ENCODE data around the gene TNFRSF18. TPM values are rescaled to one million over a fixed set of nuclear protein-coding genes. Genes with fewer than 3 reads are reported as not detected.

The TNFRSF18 gene
- total and polyA plus RNA-seq, 2 donors (not counting 1 experiment from before 2014, with no cell fraction given) = 10.1 to 33.5 TPM

DNA sequence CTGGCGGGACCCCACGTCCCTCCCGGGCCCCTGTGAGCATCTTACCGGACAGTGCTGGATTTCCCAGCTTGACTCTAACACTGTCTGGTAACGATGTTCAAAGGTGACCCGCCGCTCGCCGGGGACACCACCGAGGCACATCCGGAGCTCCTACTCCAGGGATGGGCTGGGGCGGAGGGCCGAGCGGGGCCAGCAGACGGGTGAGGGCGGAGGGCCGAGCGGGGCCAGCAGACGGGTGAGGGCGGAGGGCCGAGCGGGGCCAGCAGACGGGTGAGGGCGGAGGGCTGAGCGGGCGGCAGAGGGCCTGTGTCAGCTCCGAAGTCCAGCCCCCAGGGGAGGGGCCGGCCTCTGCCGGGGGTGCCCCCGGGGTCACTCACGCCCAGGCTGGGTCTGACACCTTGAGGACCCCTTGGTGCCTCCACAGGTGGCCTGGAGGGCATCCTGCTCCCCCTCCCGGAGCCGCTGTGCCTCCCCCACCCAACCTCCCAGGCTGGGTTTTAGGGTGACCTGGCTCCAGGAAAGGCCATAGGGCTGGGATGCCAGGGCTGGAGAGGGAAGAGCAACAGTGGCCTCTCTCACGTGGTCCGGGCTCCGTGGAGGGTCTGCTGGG lies 38.4 kb downstream of the TNFRSF18 start:
- H3K4me2 ChIP-seq (replicated peaks; ENCODE audit: low read depth, low read length, poor library complexity, severe bottlenecking) = no peak overlapping the region
- ATAC-seq (ENCODE audit: low read depth) (no peak), DNase-seq (no peak)
- WGBS (ENCODE audit: insufficient coverage) = 93% methylated on average over 36 of the region's 36 CpGs
- ChIA-PET POLR2A (interaction anchor here (1.1 to 1.9 kb wide), 2 partner anchors 9 to 31 kb away, joined by 3 to 5 read pairs; no protein-coding TSS in a partner anchor), CTCF (interaction anchor here (1.0 kb wide), 1 partner anchor 40 kb away, joined by 3 read pairs; no protein-coding TSS in a partner anchor)
- Mint-ChIP-seq H3K4me3 (no peak overlapping the region), H3K27ac (no peak overlapping the region), H3K4me1 (peaks cover 35% of the 10 kb centered on the region), H3K27me3 (no peaks in the 10 kb centered on the region), H3K9me3 (ENCODE audit: insufficient read depth) (no peaks in the 10 kb centered on the region)
- no peak overlapping the region for H3K4me3 ChIP-seq (ENCODE audit: control extremely low read depth in 1 of 5, extremely low read depth in 1 of 5, insufficient read depth in 1 of 5, low read depth in 2 of 5, low read length in 4 of 5)
- peaks cover 0 to 6% (median 0%) of the 10 kb centered on the region in 3 donors for H3K9me3 ChIP-seq (ENCODE audit: control extremely low read depth in 1 of 3, control insufficient read depth in 2 of 3, insufficient read depth in 1 of 3, low read length in 2 of 3)
- no peaks in the 10 kb centered on the region for H3K79me2 ChIP-seq (ENCODE audit: control insufficient read depth, insufficient read depth, low read length)
- no peaks in the 10 kb centered on the region for H3K36me3 ChIP-seq (replicated peaks in 1 of 2; ENCODE audit: control extremely low read depth in 1 of 2, control insufficient read depth in 1 of 2, extremely low read depth in 1 of 2, insufficient read depth in 2 of 2, low read length in 1 of 2)
- H3K27ac ChIP-seq (ENCODE audit: low read length in 2 of 2) = no peak overlapping the region
- intact Hi-C loops (cut with micrococcal nuclease) = no loop called here
- peaks cover 34 to 42% of the 10 kb centered on the region in 2 donors for H3K4me1 ChIP-seq (ENCODE audit: control insufficient read depth in 2 of 2, insufficient read depth in 2 of 2, low read length in 2 of 2)
- no peak overlapping the region for H3K9ac ChIP-seq (ENCODE audit: low read length)
- peaks cover 0 to 10% (median 2%) of the 10 kb centered on the region in 4 experiments for H3K27me3 ChIP-seq (replicated peaks in 1 of 4; ENCODE audit: control extremely low read depth in 1 of 4, control insufficient read depth in 3 of 4, insufficient read depth in 4 of 4, low read length in 3 of 4)
- no peak overlapping the region for H2AFZ ChIP-seq (ENCODE audit: insufficient read depth, low read depth, low read length, poor library complexity, severe bottlenecking)
- no peak for TF ChIP-seq EZH2 (IDR thresholded peaks at IDR 0.05; ENCODE audit: borderline replicate concordance, insufficient read depth, low read depth, low read length, poor library complexity, severe bottlenecking)
- TF ChIP-seq, protein P1, sequence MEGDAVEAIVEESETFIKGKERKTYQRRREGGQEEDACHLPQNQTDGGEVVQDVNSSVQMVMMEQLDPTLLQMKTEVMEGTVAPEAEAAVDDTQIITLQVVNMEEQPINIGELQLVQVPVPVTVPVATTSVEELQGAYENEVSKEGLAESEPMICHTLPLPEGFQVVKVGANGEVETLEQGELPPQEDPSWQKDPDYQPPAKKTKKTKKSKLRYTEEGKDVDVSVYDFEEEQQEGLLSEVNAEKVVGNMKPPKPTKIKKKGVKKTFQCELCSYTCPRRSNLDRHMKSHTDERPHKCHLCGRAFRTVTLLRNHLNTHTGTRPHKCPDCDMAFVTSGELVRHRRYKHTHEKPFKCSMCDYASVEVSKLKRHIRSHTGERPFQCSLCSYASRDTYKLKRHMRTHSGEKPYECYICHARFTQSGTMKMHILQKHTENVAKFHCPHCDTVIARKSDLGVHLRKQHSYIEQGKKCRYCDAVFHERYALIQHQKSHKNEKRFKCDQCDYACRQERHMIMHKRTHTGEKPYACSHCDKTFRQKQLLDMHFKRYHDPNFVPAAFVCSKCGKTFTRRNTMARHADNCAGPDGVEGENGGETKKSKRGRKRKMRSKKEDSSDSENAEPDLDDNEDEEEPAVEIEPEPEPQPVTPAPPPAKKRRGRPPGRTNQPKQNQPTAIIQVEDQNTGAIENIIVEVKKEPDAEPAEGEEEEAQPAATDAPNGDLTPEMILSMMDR (IDR thresholded peaks at IDR 0.05) = no peak
- no peaks in the 10 kb centered on the region for H4K20me1 ChIP-seq (ENCODE audit: control insufficient read depth, insufficient read depth, low read length, poor library complexity, severe bottlenecking)

DNA sequence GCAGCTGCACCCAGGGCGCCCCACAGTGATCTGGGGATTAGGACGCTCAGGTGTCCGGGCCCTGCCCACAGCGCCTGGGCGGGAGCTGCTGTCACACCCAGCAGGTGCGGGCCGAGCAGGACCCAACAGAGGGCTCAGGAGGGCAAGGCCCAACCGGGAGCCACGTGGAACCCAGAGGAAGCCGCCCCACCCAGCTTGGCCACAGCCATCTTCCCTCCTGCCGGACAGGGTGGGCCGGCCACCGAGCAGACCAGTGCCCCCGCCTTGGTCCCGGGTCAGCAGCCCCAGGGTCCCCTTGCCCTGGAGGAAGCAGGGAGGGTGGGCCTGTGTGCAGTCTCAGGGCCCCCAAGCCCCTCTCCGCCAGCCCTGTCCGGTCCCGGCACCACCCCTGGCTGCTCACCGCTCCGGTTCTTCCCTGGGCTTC lies 39.0 kb downstream of the TNFRSF18 start:
- no peak overlapping the region for H3K9ac ChIP-seq (ENCODE audit: low read length)
- ChIA-PET CTCF (no interaction called here), POLR2A (interaction anchor here (1.1 kb wide), 1 partner anchor 8 kb away, joined by 3 read pairs; no protein-coding TSS in a partner anchor)
- no peak overlapping the region for H3K4me2 ChIP-seq (replicated peaks; ENCODE audit: low read depth, low read length, poor library complexity, severe bottlenecking)
- H3K36me3 ChIP-seq (replicated peaks in 1 of 2; ENCODE audit: control extremely low read depth in 1 of 2, control insufficient read depth in 1 of 2, extremely low read depth in 1 of 2, insufficient read depth in 2 of 2, low read length in 1 of 2) = no peaks in the 10 kb centered on the region
- no peak overlapping the region for H3K27ac ChIP-seq (ENCODE audit: low read length in 2 of 2)
- no peaks in the 10 kb centered on the region for H3K79me2 ChIP-seq (ENCODE audit: control insufficient read depth, insufficient read depth, low read length)
- peaks cover 0 to 6% (median 0%) of the 10 kb centered on the region in 3 donors for H3K9me3 ChIP-seq (ENCODE audit: control extremely low read depth in 1 of 3, control insufficient read depth in 2 of 3, insufficient read depth in 1 of 3, low read length in 2 of 3)
- Mint-ChIP-seq H3K27ac (no peak overlapping the region), H3K4me3 (no peak overlapping the region), H3K9me3 (ENCODE audit: insufficient read depth) (no peaks in the 10 kb centered on the region), H3K27me3 (no peaks in the 10 kb centered on the region), H3K4me1 (peaks cover 31% of the 10 kb centered on the region)
- H3K4me1 ChIP-seq (ENCODE audit: control insufficient read depth in 2 of 2, insufficient read depth in 2 of 2, low read length in 2 of 2) = peaks cover 30 to 37% of the 10 kb centered on the region in 2 donors
- no peaks in the 10 kb centered on the region for H4K20me1 ChIP-seq (ENCODE audit: control insufficient read depth, insufficient read depth, low read length, poor library complexity, severe bottlenecking)
- ATAC-seq (ENCODE audit: low read depth) (no peak), DNase-seq (no peak)
- intact Hi-C loops (cut with micrococcal nuclease) = no loop called here
- H2AFZ ChIP-seq (ENCODE audit: insufficient read depth, low read depth, low read length, poor library complexity, severe bottlenecking) = no peak overlapping the region
- H3K4me3 ChIP-seq (ENCODE audit: control extremely low read depth in 1 of 5, extremely low read depth in 1 of 5, insufficient read depth in 1 of 5, low read depth in 2 of 5, low read length in 4 of 5) = no peak overlapping the region
- H3K27me3 ChIP-seq (replicated peaks in 1 of 4; ENCODE audit: control extremely low read depth in 1 of 4, control insufficient read depth in 3 of 4, insufficient read depth in 4 of 4, low read length in 3 of 4) = peaks cover 0 to 7% (median 2%) of the 10 kb centered on the region in 4 experiments
- TF ChIP-seq, protein P1 (IDR thresholded peaks at IDR 0.05) = no peak
- TF ChIP-seq EZH2 (IDR thresholded peaks at IDR 0.05; ENCODE audit: borderline replicate concordance, insufficient read depth, low read depth, low read length, poor library complexity, severe bottlenecking) = no peak
- WGBS (ENCODE audit: insufficient coverage) = 84% methylated on average over 20 of the region's 20 CpGs
